K562 (cell line): Measurements from ENCODE around the gene GNAI3. TPM values are rescaled to one million over a fixed set of nuclear protein-coding genes. Genes with fewer than 3 reads are reported as not detected.

Source experiments
- ATAC-seq: fragments of 200-7000 bp; cut with Tn5 transposase; 3 replicates; pipeline ENCODE4 v1.9.1; 2020; ENCODE audit warnings: moderate library complexity
- BruUV-seq: library from RNA; stranded (reverse); fragments of 400-500 nt; replicated peaks from 2 replicates; lab custom pipeline; 2021; lab: Mats Ljungman, UMichigan
- CTCF ChIA-PET: fragments of 300-600 bp; formaldehyde crosslinking; extraction: SDS; loops from one replicate; lab custom pipeline; 2021; ENCODE audit warnings: low intra/inter-chr PET ratio; lab: Yijun Ruan, JAX
- POLR2A ChIA-PET: fragments of 300-600, 350-650 bp; sonication (Branson Sonifier 250); formaldehyde crosslinking; extraction: SDS; loops from one replicate; lab custom pipeline; 2021; ENCODE audit warnings: antibody characterized with exemption, inconsistent platforms; lab: Yijun Ruan, JAX
- DNase-seq, 4 experiments: peaks; one replicate each; pipeline versions ENCODE4 v3.0.0 to v3.0.0-alpha.2; 2011 to 2018; ENCODE audit warnings: low spot score in 3 of 4, mixed read lengths in 3 of 4; ENCODE audit errors: extremely low read depth in 1 of 4
- FAIRE-seq: peaks from 2 replicates; lab custom pipeline; 2011; peaks lifted over from hg19 to GRCh38; lab: Jason Lieb, UNC
- H2AFZ ChIP-seq: 2 replicates; pipeline ENCODE4 v1.6.0; 2011; ENCODE audit warnings: low read depth, low read length, control low read depth, inconsistent platforms
- H3K27ac ChIP-seq: fragments of 200-600 bp; 3 replicates; pipeline ENCODE4 v1.8.0; 2011; ENCODE audit warnings: low read depth, mild to moderate bottlenecking, control low read depth, inconsistent platforms, low read length, moderate library complexity, mixed read lengths; ENCODE audit errors: extremely low read depth
- H3K27me3 ChIP-seq, 2 experiments: fragments of 300-600 bp in 1 of 2; 2 replicates in 1 of 2; 3 replicates in 1 of 2; pipeline versions ENCODE4 v1.6.0 to v1.8.0; 2011; ENCODE audit warnings: inconsistent platforms in 2 of 2, low read length in 2 of 2, mild to moderate bottlenecking in 1 of 2, mixed read lengths in 1 of 2, moderate library complexity in 1 of 2; ENCODE audit not compliant: control insufficient read depth in 2 of 2, insufficient read depth in 2 of 2
- H3K36me3 ChIP-seq: fragments of 300-600 bp; 3 replicates; pipeline ENCODE4 v1.8.0; 2011; ENCODE audit warnings: mild to moderate bottlenecking, low read length, inconsistent platforms; ENCODE audit not compliant: control insufficient read depth, insufficient read depth
- H3K4me1 ChIP-seq, 2 experiments: fragments of 200-600 bp in 1 of 2; replicated peaks in 1 of 2; 2 replicates in 1 of 2; 3 replicates in 1 of 2; pipeline versions ENCODE4 v1.5.1 to v1.8.0; 2011; ENCODE audit warnings: inconsistent platforms in 2 of 2, low read length in 2 of 2, mild to moderate bottlenecking in 1 of 2, mixed read lengths in 1 of 2, moderate library complexity in 1 of 2; ENCODE audit not compliant: control insufficient read depth in 2 of 2, insufficient read depth in 2 of 2
- H3K4me2 ChIP-seq: 2 replicates; pipeline ENCODE4 v1.6.1; 2011; ENCODE audit warnings: low read length, control low read depth, inconsistent platforms, mixed read lengths; ENCODE audit not compliant: insufficient read depth
- H3K4me3 ChIP-seq: fragments of 200-600 bp; sonication (generic), shearing (Covaris generic); 2 replicates; pipeline ENCODE4 v1.5.1; 2016; ENCODE audit warnings: control low read depth, inconsistent platforms
- H3K79me2 ChIP-seq: fragments of 200-600 bp; 3 replicates; pipeline ENCODE4 v1.8.0; 2011; ENCODE audit warnings: low read length, inconsistent platforms; ENCODE audit not compliant: control insufficient read depth, insufficient read depth
- H3K9ac ChIP-seq, 2 experiments: 2 replicates each; pipeline versions ENCODE4 v1.6.0 to v1.6.1; 2011; ENCODE audit warnings: low read depth in 2 of 2, low read length in 2 of 2, control low read depth in 1 of 2, inconsistent platforms in 1 of 2, mild to moderate bottlenecking in 1 of 2, mixed read lengths in 1 of 2; ENCODE audit not compliant: insufficient read depth in 1 of 2
- H3K9me1 ChIP-seq: one replicate; pipeline ENCODE4 v1.6.0; 2011; ENCODE audit warnings: inconsistent platforms, mild to moderate bottlenecking, low read length, moderate library complexity; ENCODE audit not compliant: control insufficient read depth, insufficient read depth
- H3K9me3 ChIP-seq: replicated peaks from 2 replicates; pipeline ENCODE4 v1.5.1; 2011; ENCODE audit warnings: low read depth, low read length, inconsistent platforms; ENCODE audit not compliant: control insufficient read depth, insufficient read depth
- H4K20me1 ChIP-seq: replicated peaks from 2 replicates; pipeline ENCODE4 v1.6.1; 2011; ENCODE audit warnings: low read length, inconsistent platforms, mixed read lengths; ENCODE audit not compliant: control insufficient read depth, insufficient read depth
- DIDO1 ChIP-seq: fragments of 450-650 bp; IDR thresholded peaks from 2 replicates; pipeline ENCODE4 v1.6.1; 2016; ENCODE audit warnings: low read depth, missing biosample characterization, missing genetic modification characterization
- ESRRB ChIP-seq: fragments of 250-450 bp; sonication (Bioruptor Pico); IDR thresholded peaks from 2 replicates; pipeline ENCODE4 v1.5.0; 2020; ENCODE audit warnings: mild to moderate bottlenecking, moderate library complexity, borderline replicate concordance
- GABPB2 ChIP-seq: fragments of 250-450 bp; sonication (Bioruptor Pico); conservative IDR thresholded peaks from 2 replicates; pipeline ENCODE4 v1.5.1; 2021; ENCODE audit warnings: mild to moderate bottlenecking
- HCFC1 ChIP-seq: IDR thresholded peaks from 2 replicates; pipeline ENCODE4 v1.6.1; 2012; ENCODE audit warnings: low read depth, low read length, improper control_type of control experiment
- KLF13 ChIP-seq: fragments of 450-650 bp; IDR thresholded peaks from 2 replicates; pipeline ENCODE4 v1.6.1; 2016; ENCODE audit warnings: missing genetic modification characterization, low read depth, mild to moderate bottlenecking, missing compliant biosample characterization, moderate library complexity, borderline replicate concordance
- MAFK ChIP-seq: IDR thresholded peaks from 2 replicates; pipeline ENCODE4 v1.6.1; 2011; ENCODE audit warnings: low read length, improper control_type of control experiment
- RFX1 ChIP-seq: fragments of 450-650 bp; IDR thresholded peaks from 2 replicates; pipeline ENCODE4 v1.6.1; 2016; ENCODE audit warnings: mild to moderate bottlenecking, moderate library complexity
- XRCC4 ChIP-seq: IDR thresholded peaks from one replicate; pipeline ENCODE4 v1.6.1; 2011; ENCODE audit not compliant: insufficient read depth, insufficient read length; ENCODE audit errors: extremely low read depth
- ZNF253 ChIP-seq: fragments of 250-450 bp; sonication (Bioruptor Pico); conservative IDR thresholded peaks from 2 replicates; pipeline ENCODE4 v1.6.1; 2021; ENCODE audit warnings: mild to moderate bottlenecking
- WGBS: fragments of 100-300 bp; shearing (Covaris generic); methylation state at CpG from one replicate; pipeline ENCODE4 v1.1.6; 2016; ENCODE audit warnings: low coverage, mixed read lengths; ENCODE audit not compliant: insufficient coverage; ENCODE audit errors: missing lambda C conversion rate; 5-methylcytosine and 5-hydroxymethylcytosine counted together
- in situ Hi-C: fragments of 300-500 bp; cut with MboI; formaldehyde crosslinking; loops from 4 replicates; pipeline ENCODE4 v1.15.0; 2018; ENCODE audit warnings: inconsistent platforms, mixed read lengths
- intact Hi-C: fragments of 100-400 bp; cut with micrococcal nuclease; formaldehyde crosslinking; loops from 2 replicates; pipeline ENCODE4 v1.14.2; 2022
- polyA plus RNA-seq, 8 experiments: library from polyadenylated mRNA; depleted of rRNA in 4 of 8; stranded (reverse) in 5 of 8; unstranded in 3 of 8; fragments of >200 nt; fragmentation: Nextera tagmentation in 2 of 8; fragmentation: Illumina TruSeq in 1 of 8; extraction: Ambion mirVana in 2 of 8; extraction: Trizol in 1 of 8; gene quantifications; 2 replicates each; pipeline versions ENCODE4 v1.2.1 to v1.2.3, GENCODE V29; 2011 to 2014; ENCODE audit warnings: inconsistent platforms in 1 of 8, missing spikeins in 1 of 8
- total RNA-seq, 7 experiments: library from RNA; depleted of rRNA in 6 of 7; stranded (reverse); fragments of >200 nt in 6 of 7; fragmentation: Illumina TruSeq in 2 of 7; extraction: Trizol in 2 of 7; gene quantifications; 2 replicates each; pipeline versions ENCODE4 v1.2.1 to v1.2.3, GENCODE V29; 2011 to 2021; ENCODE audit warnings: low replicate concordance in 1 of 7

Gene GNAI3
- total and polyA plus RNA-seq, 9 of the 15 experiments (the other 6 are each of a cell fraction or from before 2014, with no cell fraction given): 6.3 to 13.2 (median 8.9) TPM

GRCh38 chr1:109569323-109569722 lies 20.9 kb downstream of the GNAI3 start:
- FAIRE-seq (no peak), ATAC-seq (no peak), DNase-seq (no peak)
- no peak overlapping the region for H3K27ac ChIP-seq
- H3K9me1 ChIP-seq: no peaks in the 10 kb centered on the region
- in situ Hi-C loops: no loop called here
- no TSS peak for BruUV-seq
- no peaks in the 10 kb centered on the region for H3K9me3 ChIP-seq
- ChIA-PET POLR2A (interaction anchor here (0.5 to 2.1 kb wide), 5 partner anchors 10 to 36 kb away, joined by 3 to 10 read pairs (median 4); partner anchors contain the start of gene GNAI3), CTCF (no interaction called here)
- intact Hi-C loops: no loop called here
- H2AFZ ChIP-seq: no peak overlapping the region
- H3K36me3 ChIP-seq: peaks cover 8% of the 10 kb centered on the region; the same call in 2 of the 3 replicates
- TF ChIP-seq HCFC1 (no peak), DIDO1 (tag) (no peak), ZNF253 (no peak)
- H3K79me2 ChIP-seq: peaks cover 82% of the 10 kb centered on the region
- no peaks in the 10 kb centered on the region; a peak in 1 of 5 replicates for H3K4me1 ChIP-seq
- peaks cover 10% of the 10 kb centered on the region; the same call in 1 of the 2 replicates for H4K20me1 ChIP-seq
- no peaks in the 10 kb centered on the region for H3K27me3 ChIP-seq
- no peak overlapping the region for H3K9ac ChIP-seq
- 91% methylated on average over 1 of the region's 1 CpG for WGBS
- H3K4me3 ChIP-seq: no peak overlapping the region
- H3K4me2 ChIP-seq: no peak overlapping the region

GRCh38 chr1:109570414-109570813 lies 22.0 kb downstream of the GNAI3 start:
- ChIA-PET POLR2A (interaction anchor here (1.0 to 2.1 kb wide), 2 partner anchors 11 to 15 kb away, joined by 3 to 10 read pairs; no protein-coding TSS in a partner anchor), CTCF (no interaction called here)
- WGBS: 80% methylated on average over 3 of the region's 3 CpGs
- no peak overlapping the region for H3K4me2 ChIP-seq
- H3K79me2 ChIP-seq: peaks cover 72% of the 10 kb centered on the region
- DNase-seq: no peak
- no TSS peak for BruUV-seq
- no peak overlapping the region for H3K27ac ChIP-seq
- FAIRE-seq: no peak
- H3K36me3 ChIP-seq: peaks cover 9% of the 10 kb centered on the region; the same call in 2 of the 3 replicates
- H3K27me3 ChIP-seq: no peaks in the 10 kb centered on the region
- H3K4me3 ChIP-seq: no peak overlapping the region
- in situ Hi-C loops: no loop called here
- TF ChIP-seq KLF13: no peak
- no peak for TF ChIP-seq MAFK
- no peak for TF ChIP-seq ESRRB (CRISPR knock-in tag)
- no peak for TF ChIP-seq RFX1
- no peak for TF ChIP-seq XRCC4
- no peak for TF ChIP-seq GABPB2 (CRISPR knock-in tag)
- H3K9me3 ChIP-seq: no peaks in the 10 kb centered on the region
- H4K20me1 ChIP-seq: peaks cover 10% of the 10 kb centered on the region; the same call in 1 of the 2 replicates
- intact Hi-C loops: no loop called here
- H3K4me1 ChIP-seq: no peaks in the 10 kb centered on the region; a peak in 1 of 5 replicates
- ATAC-seq: no peak
- H3K9me1 ChIP-seq: no peaks in the 10 kb centered on the region
- no peak overlapping the region for H3K9ac ChIP-seq
- H2AFZ ChIP-seq: no peak overlapping the region
